Esophagus muscularis mucosa (tissue), 4 donors: Measurements from ENCODE around the gene DHX9.

Experiments used
- EP300 ChIP-seq: sonication (generic); formaldehyde crosslinking; IDR thresholded peaks from one replicate; pipeline ENCODE4 v1.6.1; 2017; ENCODE audit warnings: antibody characterized with exemption
- POLR2A ChIP-seq: fragments of 450-650 bp; IDR thresholded peaks from one replicate; pipeline ENCODE4 v1.6.1; 2017; ENCODE audit warnings: antibody characterized with exemption, moderate library complexity, mild to moderate bottlenecking, low read depth
- POLR2AphosphoS5 ChIP-seq, 2 donors: sonication (generic); formaldehyde crosslinking; IDR thresholded peaks; one replicate each; pipeline ENCODE4 v1.6.1; 2017; ENCODE audit warnings: antibody characterized with exemption in 2 of 2
- TF ChIP-seq, protein P1 (sequence below), 3 experiments: fragments of 200-600 bp in 2 of 3; fragments of 450-650 bp in 1 of 3; sonication (generic) in 2 of 3; IDR thresholded peaks; one replicate each; pipeline ENCODE4 v1.5.1; 2017 to 2019; ENCODE audit warnings: antibody characterized with exemption in 3 of 3, mild to moderate bottlenecking in 2 of 3, moderate library complexity in 1 of 3

GRCh38 chr1:182890927-182891610, 51.9 kb downstream of the DHX9 start:
- TF ChIP-seq, protein P1, sequence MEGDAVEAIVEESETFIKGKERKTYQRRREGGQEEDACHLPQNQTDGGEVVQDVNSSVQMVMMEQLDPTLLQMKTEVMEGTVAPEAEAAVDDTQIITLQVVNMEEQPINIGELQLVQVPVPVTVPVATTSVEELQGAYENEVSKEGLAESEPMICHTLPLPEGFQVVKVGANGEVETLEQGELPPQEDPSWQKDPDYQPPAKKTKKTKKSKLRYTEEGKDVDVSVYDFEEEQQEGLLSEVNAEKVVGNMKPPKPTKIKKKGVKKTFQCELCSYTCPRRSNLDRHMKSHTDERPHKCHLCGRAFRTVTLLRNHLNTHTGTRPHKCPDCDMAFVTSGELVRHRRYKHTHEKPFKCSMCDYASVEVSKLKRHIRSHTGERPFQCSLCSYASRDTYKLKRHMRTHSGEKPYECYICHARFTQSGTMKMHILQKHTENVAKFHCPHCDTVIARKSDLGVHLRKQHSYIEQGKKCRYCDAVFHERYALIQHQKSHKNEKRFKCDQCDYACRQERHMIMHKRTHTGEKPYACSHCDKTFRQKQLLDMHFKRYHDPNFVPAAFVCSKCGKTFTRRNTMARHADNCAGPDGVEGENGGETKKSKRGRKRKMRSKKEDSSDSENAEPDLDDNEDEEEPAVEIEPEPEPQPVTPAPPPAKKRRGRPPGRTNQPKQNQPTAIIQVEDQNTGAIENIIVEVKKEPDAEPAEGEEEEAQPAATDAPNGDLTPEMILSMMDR (IDR thresholded peaks at IDR 0.05): no peak
- TF ChIP-seq POLR2A (no peak), POLR2AphosphoS5 (IDR thresholded peaks at IDR 0.05) (no peak), EP300 (no peak)
